ENCODE data around the gene IL6R.
"Not testable (repeated sequence)": the region's sequence is repeated elsewhere in the genome, so short reads cannot be mapped to it uniquely, and the experiment has no call there.

The IL6R gene

DNA sequence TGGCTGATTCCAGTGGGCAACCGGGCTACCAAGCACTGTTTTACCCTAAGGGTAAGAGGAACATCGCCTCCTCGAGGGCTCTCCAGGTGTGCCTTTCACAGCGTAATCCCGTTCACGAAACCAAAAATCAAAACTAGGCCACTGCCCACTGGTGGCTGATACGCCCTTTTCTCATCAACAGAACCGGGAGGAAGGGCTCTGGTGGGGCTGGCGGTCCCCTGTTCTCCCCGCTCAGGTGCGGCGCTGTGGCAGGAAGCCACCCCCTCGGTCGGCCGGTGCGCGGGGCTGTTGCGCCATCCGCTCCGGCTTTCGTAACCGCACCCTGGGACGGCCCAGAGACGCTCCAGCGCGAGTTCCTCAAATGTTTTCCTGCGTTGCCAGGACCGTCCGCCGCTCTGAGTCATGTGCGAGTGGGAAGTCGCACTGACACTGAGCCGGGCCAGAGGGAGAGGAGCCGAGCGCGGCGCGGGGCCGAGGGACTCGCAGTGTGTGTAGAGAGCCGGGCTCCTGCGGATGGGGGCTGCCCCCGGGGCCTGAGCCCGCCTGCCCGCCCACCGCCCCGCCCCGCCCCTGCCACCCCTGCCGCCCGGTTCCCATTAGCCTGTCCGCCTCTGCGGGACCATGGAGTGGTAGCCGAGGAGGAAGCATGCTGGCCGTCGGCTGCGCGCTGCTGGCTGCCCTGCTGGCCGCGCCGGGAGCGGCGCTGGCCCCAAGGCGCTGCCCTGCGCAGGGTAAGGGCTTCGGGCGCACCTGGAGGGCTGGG, at the start of gene IL6R:
IL6R (plus strand) TSS at position 360 of the 763 bp plus-strand sequence; CDS start at position 647, 287 bp downstream.
- DNase-seq, result peak; percentile 83

DNA sequence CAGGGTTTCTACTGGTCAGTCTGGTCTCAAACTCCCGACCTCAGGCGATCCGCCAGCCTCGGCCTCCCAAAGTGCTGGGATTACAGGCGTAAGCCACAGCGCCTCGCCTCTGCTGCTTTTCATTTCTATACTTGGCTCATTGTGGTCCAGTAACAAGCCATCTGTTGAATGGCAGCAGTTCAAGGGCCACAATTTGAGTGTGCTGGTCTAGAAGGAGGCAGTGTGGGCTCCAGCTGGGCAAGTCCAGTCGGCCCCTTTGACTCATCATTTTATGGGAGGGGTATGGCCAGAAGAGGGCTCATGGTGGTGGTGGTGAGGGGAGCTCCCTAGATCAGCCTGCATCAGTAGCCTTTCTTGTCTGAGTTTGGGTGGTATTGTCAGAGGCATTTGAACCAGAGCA, 46.6 kb upstream of the IL6R start:
- DNase-seq, result no peak

DNA sequence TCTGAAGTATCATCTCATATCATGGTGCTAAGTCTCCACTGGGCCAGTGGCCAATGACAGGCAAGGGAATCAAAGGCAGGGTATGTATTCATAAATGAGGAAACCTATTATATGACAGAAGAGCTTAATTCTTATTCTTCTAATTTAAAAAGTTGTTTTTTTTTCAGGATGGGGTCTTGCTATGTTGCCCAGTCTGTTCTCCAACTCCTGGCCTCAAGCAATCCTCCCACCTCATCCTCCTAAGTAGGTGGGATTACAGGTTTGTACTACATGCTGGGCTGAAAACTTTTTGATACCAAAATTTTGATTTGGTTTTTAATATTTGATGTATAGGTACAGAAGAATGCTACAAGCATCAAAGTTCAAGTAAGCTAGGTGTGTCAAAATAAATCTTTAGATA, 44.9 kb upstream of the IL6R start:
- no peak for DNase-seq

DNA sequence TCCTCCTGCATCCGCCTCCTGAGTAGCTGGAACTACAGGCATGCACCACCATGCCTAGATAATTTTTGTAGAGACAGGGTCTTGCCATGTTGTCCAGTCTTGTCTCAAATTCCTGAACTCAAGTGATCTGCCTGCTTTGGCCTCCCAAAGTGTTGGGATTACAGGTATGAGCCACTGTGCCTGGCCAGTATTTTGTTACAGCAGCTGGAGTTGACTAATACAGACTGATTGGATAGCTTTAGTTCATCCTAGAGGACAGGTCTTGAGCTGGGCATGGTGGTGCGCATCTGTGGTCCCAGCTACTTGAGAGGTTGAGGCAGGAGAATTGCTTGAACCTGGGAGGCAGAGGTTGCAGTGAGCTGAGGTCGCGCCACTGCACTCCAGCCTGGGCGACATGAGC, 44.3 kb upstream of the IL6R start:
- not testable (repeated sequence) for DNase-seq

DNA sequence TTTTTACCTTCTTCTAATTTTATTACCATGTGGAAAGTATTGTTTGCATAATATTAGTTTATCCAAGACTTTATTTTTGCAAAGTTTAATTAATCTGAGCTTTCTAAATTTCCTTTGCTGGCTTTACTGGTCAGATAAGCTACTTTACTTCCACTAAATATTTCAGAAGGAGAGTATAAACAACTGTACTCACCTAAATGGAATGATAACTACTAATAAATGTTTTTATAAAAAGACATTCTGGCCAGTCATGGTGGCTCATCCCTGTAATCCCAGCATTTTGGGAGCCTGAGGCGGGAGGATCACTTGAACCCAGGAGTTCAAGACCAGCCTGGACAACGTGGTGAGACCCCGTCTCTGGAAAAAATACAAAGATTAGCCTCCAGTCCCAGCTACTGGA, 43.8 kb upstream of the IL6R start:
- DNase-seq, result no peak

DNA sequence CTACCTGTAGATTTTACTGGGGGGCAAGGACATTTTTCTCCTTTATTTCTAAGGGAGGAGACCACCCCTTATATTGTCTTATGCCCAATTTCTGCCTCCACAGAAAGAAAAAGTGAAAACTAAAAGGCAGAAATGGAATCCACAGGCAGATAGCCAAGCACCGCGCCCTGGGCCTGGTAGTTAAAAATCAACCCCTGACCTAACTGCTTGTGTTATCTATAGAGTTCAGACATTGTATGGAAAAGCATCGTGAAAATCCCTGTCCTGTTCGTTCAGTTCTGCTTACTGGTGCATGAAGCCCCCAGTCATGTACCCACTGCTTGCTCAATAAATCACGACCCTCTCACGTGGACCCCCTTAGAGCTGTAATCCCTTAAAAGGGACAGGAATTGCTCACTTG, 33.7 kb upstream of the IL6R start:
- DNase-seq, result no peak

DNA sequence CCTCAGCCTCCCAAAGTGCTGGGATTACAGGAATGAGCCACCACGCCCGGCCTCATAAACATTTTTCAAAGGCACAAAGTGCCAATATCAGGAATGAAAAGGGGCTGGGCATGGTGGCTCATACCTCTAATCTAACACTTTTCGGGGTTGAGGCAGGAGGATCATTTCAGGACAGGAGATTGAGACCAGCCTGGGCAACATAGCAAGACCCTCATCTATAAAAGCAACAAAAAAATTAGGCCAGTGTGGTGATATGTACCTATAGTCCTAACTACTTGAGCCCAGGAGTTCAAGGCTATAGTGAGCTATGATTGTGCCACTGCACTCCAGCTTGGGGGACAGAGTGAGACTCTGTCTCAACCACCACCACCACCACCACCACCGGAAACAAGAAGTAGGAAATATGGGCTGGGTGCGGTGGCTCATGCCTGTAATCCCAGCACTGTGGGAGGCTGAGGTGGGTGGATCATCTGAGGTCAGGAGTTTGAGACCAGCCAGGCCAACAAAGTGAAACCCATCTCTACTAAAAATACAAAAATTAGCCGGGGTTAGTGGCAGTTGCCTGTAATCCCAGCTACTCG, 31.3 kb upstream of the IL6R start:
- not testable (repeated sequence) for DNase-seq

DNA sequence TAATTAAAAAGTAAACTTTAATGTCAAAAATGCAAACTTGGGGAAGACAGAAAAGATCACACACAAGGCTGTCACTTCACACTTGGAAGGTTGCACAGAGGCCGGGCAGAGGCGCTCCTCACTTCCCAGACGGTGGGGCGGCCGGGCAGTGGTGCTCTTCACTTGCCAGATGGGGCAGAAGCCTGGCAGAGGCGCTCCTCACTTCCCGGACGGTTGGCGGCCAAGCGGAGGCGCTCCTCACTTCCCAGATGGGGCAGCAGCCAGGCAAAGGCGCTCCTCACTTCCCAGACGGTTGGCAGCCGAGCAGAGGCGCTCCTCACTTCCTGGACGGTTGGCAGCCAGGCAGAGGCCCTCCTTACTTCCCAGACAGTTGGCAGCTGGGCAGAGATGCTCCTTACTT, 25.8 kb upstream of the IL6R start:
- no peak for DNase-seq

DNA sequence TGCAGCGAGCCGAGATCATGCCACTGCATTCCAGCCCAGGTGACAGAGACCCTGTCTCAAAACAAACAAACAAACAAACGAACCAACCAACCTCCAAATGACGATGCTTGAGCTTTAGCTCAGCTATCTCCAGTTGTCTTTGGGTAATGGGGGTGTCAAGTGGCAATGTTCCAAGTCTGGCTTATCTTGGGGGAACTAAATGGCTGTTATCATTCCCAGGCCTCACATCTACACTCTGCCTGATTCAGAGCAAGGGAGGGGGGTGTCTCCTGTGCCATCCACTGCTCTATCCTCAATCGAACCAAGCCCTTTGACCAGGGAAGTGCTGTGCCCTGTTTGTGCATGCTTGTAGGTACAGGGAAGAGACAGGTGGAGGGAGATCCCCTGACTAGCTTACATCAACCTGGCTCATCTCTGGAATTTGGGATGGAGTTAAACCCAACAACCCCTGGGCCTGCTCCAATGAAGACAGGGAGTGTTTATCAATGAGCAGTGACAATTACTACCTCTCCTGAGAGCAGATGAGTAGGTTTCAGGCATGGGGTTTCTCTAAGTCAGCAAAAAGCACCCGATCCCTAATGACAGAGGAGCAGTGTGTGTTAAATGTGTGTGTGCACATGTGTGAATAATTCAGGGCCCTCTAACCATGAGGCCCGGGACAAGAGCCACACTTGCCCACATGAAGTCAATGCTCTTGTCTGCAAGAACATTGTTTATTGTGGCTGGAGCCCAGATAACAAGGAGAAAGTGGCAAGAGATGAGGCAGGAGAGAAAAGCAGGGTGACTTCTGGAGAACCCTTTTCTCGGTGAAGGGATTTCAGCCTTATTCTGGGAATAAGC, 20.3 kb upstream of the IL6R start:
- no peak for DNase-seq

DNA sequence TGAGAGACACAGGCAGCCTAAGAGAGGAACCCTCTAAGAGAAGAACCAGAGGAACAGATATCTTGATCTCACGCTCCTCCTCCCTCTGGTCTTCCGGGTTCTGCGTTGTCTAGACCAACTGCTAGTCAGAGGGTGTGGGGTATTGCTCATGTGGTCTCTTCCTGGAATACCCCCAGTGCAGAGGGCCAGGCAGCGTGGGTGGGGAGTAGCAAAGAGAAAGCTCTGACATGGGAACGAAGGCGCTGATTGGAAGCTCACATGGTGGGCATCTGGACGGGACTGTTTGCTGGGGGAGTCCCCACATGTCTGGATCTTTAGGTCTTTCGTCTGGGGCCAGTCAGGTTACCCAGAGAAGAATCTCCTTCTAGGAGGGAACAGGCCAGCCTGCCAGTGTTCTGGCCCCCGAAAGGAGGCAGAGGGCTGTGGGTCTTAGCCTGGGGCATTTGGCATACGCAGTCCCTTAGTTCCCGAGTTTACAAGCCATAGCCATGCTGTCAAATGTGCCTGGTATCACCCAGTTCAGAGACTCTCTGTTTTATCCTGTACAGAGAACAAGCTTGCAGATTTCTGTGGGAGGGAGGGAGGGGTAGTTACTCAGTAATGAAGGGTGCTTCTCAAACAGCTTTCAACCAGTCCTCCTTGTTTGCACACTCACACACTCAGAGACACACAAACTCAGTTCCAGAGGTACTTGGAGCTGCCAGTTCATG, 18.3 kb upstream of the IL6R start:
- DNase-seq, result peak; percentile 88

DNA sequence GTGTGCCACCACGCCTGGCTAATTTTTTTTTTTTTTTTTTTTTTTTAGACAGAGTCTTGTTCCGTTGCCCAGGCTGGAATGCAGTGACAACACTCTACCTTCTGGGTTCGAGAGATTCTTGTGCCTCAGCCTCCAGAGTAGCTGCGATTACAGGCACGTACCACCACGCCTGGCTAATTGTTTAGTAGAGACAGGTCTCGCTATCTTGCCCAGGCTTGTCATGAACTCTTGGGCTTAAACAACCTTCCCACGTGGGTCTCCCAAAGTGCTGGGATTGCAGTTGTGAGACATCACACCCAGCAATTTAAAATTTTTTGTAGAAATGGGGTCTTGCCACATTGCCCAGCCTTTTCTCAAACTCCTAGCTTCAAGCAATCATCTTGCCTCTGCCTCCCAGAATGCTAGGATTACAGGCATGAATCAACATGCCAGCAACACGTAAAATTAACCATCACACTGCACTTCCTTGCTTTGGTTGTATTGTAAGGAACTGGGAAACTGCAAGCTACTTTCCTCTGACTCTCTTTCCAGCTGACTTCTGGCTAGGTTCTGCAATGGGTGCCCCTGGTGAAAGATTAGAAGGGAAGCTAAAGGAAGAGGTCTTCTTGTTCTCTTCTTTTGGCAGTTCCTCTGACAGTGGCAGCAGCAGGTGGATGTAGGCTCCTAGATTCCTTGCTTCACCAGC, 13.9 kb upstream of the IL6R start:
- no peak for DNase-seq

DNA sequence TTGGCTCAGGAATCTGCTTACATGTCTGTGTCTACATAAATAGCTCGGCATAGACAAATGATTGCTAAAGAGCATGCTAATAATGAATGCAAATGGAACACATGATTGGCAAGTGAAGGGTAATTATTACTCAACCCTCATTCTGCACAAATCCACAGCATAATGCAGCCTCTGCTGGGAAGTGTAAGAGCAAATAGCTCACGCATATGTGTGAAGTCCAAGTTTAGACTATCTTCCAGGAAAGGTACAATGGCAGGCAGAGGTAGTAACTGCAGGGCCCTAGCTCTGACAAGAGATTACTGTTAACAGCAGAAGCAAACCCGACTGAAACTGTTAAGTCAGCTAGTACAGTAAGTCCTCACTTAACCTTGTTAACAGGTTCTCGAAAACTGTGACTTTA, 7.0 kb upstream of the IL6R start:
- no peak for DNase-seq

DNA sequence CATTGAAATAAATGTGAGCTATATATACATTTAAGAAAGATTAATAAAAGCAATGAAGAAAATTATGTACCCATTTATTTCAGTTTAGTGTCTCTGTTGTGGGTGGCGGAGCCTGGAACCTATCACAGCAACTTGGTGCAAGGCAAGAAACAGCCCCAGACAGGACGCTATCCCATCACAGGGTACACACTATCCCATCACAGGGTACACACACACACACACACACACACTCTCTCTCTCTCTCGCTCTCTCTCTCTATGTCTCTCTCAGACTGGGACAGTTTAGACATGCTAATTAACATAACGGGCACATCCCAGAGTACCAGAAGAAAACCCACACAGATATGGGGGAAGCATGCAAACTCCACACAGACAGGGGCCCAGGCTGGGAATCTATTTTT, 6.5 kb upstream of the IL6R start:
- no peak for DNase-seq

DNA sequence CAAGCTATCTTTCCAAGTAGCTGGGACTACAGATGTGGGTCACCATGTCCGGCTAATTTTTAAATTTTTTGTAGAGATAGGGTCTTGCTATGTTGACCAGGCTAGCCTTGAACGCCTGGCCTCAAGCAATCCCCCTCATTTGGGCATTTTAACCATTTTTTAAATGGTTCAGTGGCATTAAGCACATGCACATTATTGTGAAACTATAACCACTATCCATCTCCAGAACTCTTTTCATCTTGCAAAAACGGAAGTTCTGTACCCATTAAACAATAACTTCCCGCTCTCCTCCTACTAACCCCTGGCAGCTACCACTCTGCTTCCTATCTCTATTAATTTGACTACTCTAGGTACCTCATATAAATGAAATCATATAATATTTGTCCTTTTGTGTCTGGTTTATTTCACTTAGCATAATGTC, 4.8 kb upstream of the IL6R start:
- DNase-seq, result no peak

DNA sequence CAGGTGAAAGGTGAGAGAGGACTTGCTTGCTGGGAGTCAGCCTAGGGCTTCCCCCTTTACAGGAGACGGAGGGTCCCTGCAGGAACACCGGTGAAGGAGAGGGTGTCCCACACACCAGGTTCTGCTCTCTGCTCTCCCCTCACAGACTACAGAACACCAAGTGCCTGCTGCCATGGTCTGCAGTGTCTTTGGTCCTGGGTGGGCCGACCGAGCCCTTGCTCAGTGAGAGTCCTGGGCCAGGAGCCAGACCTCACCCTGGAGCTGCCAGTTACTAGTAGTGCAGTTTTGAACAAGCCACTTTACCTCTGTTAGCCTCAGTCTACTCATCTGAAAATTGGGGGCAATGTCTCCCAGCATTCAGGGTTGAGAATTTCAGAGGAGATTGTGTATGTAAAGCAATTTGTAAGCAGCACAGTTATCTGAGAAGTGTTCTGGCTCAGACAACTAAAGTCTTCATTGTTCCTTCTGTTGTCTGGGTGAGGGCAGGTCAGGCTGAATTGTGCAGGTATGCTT, 2.7 kb upstream of the IL6R start:
- no peak for DNase-seq

DNA sequence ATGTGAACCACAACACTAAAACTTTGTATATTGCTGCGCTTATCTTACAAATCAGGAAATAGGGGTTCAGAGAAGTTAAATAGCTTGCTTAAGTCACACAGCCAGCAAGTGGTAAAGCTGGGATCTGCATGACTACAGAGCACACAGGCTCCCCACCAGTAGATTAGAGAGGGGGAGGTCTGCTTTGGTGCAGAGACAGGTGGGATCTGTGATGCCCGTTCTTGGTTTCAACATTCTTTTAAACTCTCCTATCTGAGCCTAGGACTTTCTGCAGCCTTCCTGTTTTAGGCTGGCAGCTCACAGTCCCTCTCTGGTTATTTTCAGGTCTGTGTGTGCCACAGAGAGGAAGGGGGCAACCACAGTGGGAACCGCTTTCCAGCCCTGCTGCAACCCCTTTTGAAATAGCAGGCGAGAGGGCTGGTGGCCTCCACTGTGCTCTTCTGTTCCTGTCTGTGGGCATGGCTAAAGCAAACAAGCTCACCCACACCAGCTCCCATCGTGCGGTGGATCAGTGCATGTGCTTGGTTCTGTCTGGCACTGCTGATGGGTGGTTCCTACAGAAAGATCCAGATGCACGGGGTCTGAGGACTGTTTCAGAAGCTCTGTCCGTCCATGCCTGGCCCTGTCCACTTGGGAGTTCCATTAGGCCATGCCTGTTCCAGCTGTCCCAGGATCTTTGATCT, 1.7 kb upstream of the IL6R start:
- no peak for DNase-seq

DNA sequence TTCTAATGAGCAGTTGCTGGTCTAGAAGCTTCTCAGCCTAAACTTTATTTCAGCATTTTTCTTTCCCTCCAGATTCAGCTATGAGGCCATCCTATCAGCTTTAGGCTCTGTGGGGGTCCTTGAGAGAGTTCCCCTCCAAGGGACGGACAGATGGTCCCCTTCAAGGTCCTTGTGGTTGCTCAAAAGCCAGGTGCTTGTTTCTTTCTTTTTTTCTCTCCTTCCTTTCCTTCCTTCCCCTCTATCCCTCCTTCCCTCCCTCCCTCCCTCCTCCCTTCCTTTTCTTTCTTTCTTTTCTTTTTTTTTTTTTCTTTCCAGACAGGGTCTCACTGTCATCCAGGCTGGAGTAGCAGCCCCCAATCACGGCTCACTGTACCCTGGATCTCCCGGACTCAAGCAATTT, 1.2 kb upstream of the IL6R start:
- no peak for DNase-seq

DNA sequence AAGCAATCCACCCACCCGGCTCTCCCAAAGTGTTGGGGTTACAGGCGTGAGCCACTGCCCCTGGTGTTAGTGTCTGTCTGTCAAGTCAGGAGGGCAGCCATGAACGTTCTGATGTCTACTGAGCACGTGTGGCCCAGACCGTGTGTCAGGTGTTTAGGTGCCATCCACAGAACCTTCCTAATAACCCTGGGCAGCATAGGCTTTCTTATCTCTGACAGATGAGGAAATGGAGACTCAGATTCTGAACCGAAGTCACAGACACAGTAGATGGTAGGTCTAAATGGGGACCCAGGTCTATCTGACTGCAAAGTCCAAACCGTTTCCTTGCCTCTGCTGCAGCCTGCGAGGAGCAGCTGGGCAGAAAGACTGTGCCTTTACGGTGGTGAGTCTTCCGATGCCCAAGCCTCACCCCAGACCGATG, 622 bp upstream of the IL6R start:
- DNase-seq, result no peak

DNA sequence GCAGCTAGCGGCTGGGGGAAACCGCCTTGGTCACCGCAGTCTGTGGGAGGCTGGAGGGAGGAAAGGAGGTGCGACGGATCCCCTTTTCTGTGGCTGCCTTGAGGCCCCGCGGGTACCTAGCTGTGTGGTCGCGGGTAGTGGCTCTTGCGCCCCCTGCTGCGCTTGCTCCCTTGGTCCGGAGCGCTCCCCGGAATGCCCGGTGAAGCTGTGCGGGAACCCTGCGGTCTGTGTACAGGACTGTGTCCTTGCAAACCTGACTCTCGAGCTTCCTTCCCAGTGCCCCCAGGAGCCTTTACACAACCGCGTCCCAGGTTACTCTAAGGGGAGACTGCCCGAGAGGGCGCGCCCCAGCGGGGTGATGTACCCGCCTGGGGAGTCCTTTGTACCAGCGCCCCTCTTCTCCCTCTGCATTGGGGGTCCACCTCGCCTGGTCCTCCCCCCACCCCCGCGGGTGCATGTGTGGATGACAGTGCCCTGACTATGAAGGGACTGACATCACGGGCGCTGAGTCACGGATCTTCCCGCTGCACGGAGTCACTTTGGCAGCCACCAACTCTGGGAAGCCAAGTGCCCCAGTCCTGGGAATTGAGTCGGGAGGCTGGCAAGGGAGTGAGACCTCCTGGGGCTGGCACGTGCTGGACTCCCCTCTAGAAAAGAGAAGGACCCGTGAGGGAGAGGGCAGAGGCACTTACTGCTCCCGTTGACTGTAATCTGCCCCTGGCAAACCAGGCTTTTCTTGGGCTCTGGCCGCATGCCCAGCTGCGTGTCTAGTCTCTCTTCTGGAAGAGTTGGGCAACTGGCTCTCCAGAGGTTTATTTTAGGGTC, 816 bp downstream of the IL6R start:
- DNase-seq, result peak; percentile 81

DNA sequence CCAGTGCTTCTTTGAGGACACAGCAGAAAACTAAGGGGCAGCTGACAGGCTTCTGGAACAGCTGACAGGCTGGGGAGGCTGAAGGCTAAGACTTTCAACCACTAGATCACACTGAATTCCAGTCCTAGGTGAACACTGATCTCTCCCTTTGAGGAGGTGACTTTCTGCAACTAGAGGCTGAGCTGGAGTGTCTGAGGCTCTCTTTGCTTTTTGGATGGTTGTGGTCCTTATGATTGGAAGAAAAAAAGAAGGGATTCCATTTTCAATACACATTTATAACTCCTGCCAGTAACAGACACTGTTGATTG, 1.4 kb downstream of the IL6R start:
- no peak for DNase-seq

DNA sequence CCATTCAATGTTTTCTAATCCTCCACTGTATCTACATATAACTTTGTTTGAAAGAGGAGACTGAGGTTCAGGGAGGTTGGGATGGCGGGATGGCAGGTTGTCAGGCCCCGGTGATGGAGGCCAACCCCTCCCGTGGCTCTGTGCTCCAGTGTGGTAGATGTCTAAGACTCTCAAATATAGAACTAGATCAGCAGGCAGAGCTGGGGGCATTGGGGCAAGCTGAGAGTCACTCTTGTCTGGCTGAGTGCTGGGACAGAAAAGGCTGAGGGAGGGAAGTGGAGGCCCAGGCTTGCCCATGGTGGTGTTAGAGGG, 1.7 kb downstream of the IL6R start:
- no peak for DNase-seq
